ENCODE results near the gene MAF. TPM values are rescaled to one million over a fixed set of nuclear protein-coding genes. Genes with fewer than 3 reads are reported as not detected.

The MAF gene
- total and polyA plus RNA-seq, 9 of the 15 experiments (the other 6 are each of a cell fraction or from before 2014, with no cell fraction given), result 0.01 to 0.18 TPM; not detected in 7

DNA sequence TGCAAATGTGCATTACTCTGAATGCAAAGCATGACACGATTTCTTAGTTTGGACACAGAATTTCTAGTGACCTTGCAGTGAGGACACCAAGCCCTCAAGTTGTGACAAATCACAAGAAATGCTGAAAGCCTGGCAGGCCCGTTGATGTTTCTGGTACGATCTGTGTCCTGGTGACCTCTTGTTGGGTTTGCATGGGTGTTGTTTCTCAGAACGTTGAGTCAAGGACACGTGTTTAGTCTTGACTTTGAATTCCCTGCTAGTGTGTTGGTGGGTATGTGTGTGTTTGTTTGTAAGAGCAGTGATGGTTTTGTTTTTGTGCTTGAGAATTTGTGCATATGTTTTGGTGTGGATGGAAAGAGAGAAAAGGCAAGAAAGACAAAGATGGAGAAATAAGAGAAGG is 37.8 kb upstream of the MAF start:
- ChIA-PET CTCF (ENCODE audit: low intra/inter-chr PET ratio) (no interaction called here), POLR2A (no interaction called here)
- TF ChIP-seq, protein P1, sequence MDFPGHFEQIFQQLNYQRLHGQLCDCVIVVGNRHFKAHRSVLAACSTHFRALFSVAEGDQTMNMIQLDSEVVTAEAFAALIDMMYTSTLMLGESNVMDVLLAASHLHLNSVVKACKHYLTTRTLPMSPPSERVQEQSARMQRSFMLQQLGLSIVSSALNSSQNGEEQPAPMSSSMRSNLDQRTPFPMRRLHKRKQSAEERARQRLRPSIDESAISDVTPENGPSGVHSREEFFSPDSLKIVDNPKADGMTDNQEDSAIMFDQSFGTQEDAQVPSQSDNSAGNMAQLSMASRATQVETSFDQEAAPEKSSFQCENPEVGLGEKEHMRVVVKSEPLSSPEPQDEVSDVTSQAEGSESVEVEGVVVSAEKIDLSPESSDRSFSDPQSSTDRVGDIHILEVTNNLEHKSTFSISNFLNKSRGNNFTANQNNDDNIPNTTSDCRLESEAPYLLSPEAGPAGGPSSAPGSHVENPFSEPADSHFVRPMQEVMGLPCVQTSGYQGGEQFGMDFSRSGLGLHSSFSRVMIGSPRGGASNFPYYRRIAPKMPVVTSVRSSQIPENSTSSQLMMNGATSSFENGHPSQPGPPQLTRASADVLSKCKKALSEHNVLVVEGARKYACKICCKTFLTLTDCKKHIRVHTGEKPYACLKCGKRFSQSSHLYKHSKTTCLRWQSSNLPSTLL (IDR thresholded peaks at IDR 0.05), result no peak
- TF ChIP-seq MYNN (IDR thresholded peaks at IDR 0.05) (no peak), MYNN (CRISPR knock-in tag; IDR thresholded peaks at IDR 0.05) (no peak), CBFA2T3 (IDR thresholded peaks at IDR 0.05) (no peak), TRIM24 (IDR thresholded peaks at IDR 0.05) (no peak), ZNF444 (CRISPR knock-in tag; IDR thresholded peaks at IDR 0.05) (no peak), YBX1 (IDR thresholded peaks at IDR 0.05) (no peak)
- DNase-seq (ENCODE audit: extremely low read depth in 1 of 4, low spot score in 3 of 4) (no peak), FAIRE-seq (no peak), ATAC-seq (no peak)
- in situ Hi-C loops (cut with MboI) (no loop called here), intact Hi-C loops (cut with micrococcal nuclease) (no loop called here)
- no peak overlapping the region for H2AFZ ChIP-seq (ENCODE audit: low read depth, low read length)
- no peak overlapping the region for H3K4me2 ChIP-seq (ENCODE audit: insufficient read depth, low read length)
- H3K9ac ChIP-seq (ENCODE audit: insufficient read depth in 1 of 2, low read depth in 2 of 2, low read length in 2 of 2), result no peak overlapping the region
- no peaks in the 10 kb centered on the region for H3K9me3 ChIP-seq (replicated peaks; ENCODE audit: control insufficient read depth, insufficient read depth, low read depth, low read length)
- peaks cover 12 to 30% of the 10 kb centered on the region in 2 experiments; a peak in 4 of 5 replicates for H3K27me3 ChIP-seq (ENCODE audit: control insufficient read depth in 2 of 2, insufficient read depth in 2 of 2, low read length in 2 of 2)
- H3K27ac ChIP-seq (ENCODE audit: extremely low read depth, low read depth, low read length), result no peak overlapping the region
- no peaks in the 10 kb centered on the region for H3K4me1 ChIP-seq (replicated peaks in 1 of 2; ENCODE audit: control insufficient read depth in 2 of 2, insufficient read depth in 2 of 2, low read length in 2 of 2)
- WGBS (ENCODE audit: insufficient coverage, low coverage, missing lambda C conversion rate), result 2% methylated on average over 5 of the region's 5 CpGs
- no peaks in the 10 kb centered on the region for H3K36me3 ChIP-seq (ENCODE audit: control insufficient read depth, insufficient read depth, low read length)
- H3K4me3 ChIP-seq, result no peak overlapping the region
- no peaks in the 10 kb centered on the region for H4K20me1 ChIP-seq (replicated peaks; ENCODE audit: control insufficient read depth, insufficient read depth, low read length)
- no peaks in the 10 kb centered on the region for H3K9me1 ChIP-seq (ENCODE audit: control insufficient read depth, insufficient read depth, low read length)
- no TSS peak for BruUV-seq (replicated peaks)
- H3K79me2 ChIP-seq (ENCODE audit: control insufficient read depth, insufficient read depth, low read length), result no peaks in the 10 kb centered on the region
